Gastrocnemius medialis (tissue), 4 donors: Measurements from ENCODE around the gene ZFP92. TPM values are rescaled to one million over a fixed set of nuclear protein-coding genes. Genes with fewer than 3 reads are reported as not detected.

Experiments
- ATAC-seq, 2 donors: fragments of 150-250 bp; one replicate each; pipeline ENCODE4 v1.9.1; 2016
- DNase-seq, 2 donors: peaks; one replicate each; pipeline ENCODE4 v3.0.0-alpha.2; 2019
- H3K27ac ChIP-seq, 4 donors: fragments of 200-600 bp; sonication (generic); 1 replicate in 1 of 4; 2 replicates in 3 of 4; pipeline ENCODE4 v1.5.1; 2016 to 2018; ENCODE audit warnings: mild to moderate bottlenecking in 2 of 4, moderate library complexity in 1 of 4
- H3K27me3 ChIP-seq, 3 donors: fragments of 200-600 bp; sonication (generic) in 2 of 3; 1 replicate in 1 of 3; 2 replicates in 2 of 3; pipeline versions ENCODE4 v1.5.1 to v1.6.0; 2016 to 2019; ENCODE audit warnings: mild to moderate bottlenecking in 1 of 3, moderate library complexity in 1 of 3
- H3K36me3 ChIP-seq, 2 donors: fragments of 200-600 bp; sonication (generic) in 1 of 2; one replicate each; pipeline ENCODE4 v1.5.1; 2017 to 2018
- H3K4me1 ChIP-seq, 2 donors: fragments of 200-600 bp; sonication (generic) in 1 of 2; one replicate each; pipeline ENCODE4 v1.5.1; 2016 to 2017; ENCODE audit warnings: mild to moderate bottlenecking in 2 of 2
- H3K4me3 ChIP-seq, 4 donors: fragments of 200-600 bp; sonication (generic) in 3 of 4; 1 replicate in 1 of 4; 2 replicates in 3 of 4; pipeline ENCODE4 v1.5.1; 2016 to 2019; ENCODE audit warnings: mild to moderate bottlenecking in 2 of 4
- H3K9me3 ChIP-seq, 3 donors: fragments of 200-600 bp; sonication (generic) in 2 of 3; 1 replicate in 1 of 3; 2 replicates in 2 of 3; pipeline ENCODE4 v1.5.1; 2016 to 2019
- POLR2A ChIP-seq, 2 donors: fragments of 450-650 bp; IDR thresholded peaks; one replicate each; pipeline ENCODE4 v1.6.1; 2017; ENCODE audit warnings: antibody characterized with exemption in 2 of 2, mild to moderate bottlenecking in 2 of 2, moderate library complexity in 2 of 2
- in situ Hi-C, 4 donors: fragments of 200-750 bp; cut with MboI; loops; one replicate each; pipeline versions ENCODE4 v1.15.0 to v1.8.0; 2017; ENCODE audit warnings: low sequenced_read_pairs in 4 of 4
- intact Hi-C: fragments of 100-400 bp; cut with DNase I; formaldehyde crosslinking; loops from one replicate; pipeline ENCODE4 v1.15.1; 2023; ENCODE audit warnings: low total_unique reads
- total RNA-seq, 4 donors: library from RNA; depleted of rRNA; stranded (reverse); fragments of >200 nt; gene quantifications; one replicate each; pipeline versions ENCODE4 v1.1.0 to v1.2.3, GENCODE V29; 2016
- TF ChIP-seq, protein P1 (sequence below), 5 experiments: fragments of 450-650 bp in 3 of 5; fragments of 200-600 bp in 2 of 5; sonication (generic) in 2 of 5; IDR thresholded peaks in 4 of 5; conservative IDR thresholded peaks in 1 of 5; 1 replicate in 4 of 5; 2 replicates in 1 of 5; pipeline ENCODE4 v1.5.1; 2016 to 2019; ENCODE audit warnings: antibody characterized with exemption in 5 of 5, mild to moderate bottlenecking in 3 of 5, moderate library complexity in 3 of 5

Gene ZFP92
- total RNA-seq, 4 donors from 2014 or later = 0.05 to 0.55 (median 0.37) TPM

- TF ChIP-seq, protein P1, sequence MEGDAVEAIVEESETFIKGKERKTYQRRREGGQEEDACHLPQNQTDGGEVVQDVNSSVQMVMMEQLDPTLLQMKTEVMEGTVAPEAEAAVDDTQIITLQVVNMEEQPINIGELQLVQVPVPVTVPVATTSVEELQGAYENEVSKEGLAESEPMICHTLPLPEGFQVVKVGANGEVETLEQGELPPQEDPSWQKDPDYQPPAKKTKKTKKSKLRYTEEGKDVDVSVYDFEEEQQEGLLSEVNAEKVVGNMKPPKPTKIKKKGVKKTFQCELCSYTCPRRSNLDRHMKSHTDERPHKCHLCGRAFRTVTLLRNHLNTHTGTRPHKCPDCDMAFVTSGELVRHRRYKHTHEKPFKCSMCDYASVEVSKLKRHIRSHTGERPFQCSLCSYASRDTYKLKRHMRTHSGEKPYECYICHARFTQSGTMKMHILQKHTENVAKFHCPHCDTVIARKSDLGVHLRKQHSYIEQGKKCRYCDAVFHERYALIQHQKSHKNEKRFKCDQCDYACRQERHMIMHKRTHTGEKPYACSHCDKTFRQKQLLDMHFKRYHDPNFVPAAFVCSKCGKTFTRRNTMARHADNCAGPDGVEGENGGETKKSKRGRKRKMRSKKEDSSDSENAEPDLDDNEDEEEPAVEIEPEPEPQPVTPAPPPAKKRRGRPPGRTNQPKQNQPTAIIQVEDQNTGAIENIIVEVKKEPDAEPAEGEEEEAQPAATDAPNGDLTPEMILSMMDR (IDR thresholded peaks at IDR 0.05 in 4 of 5, conservative IDR thresholded peaks at IDR 0.05 in 1 of 5) = no peak
- no peak for TF ChIP-seq POLR2A (IDR thresholded peaks at IDR 0.05)
- DNase-seq (no peak), ATAC-seq (no peak)
- Histone ChIP-seq H3K9me3 (no peaks in the 10 kb centered on the region), H3K4me3 (no peak overlapping the region), H3K36me3 (no peaks in the 10 kb centered on the region), H3K27ac (no peak overlapping the region), H3K27me3 (peaks cover 0 to 3% (median 0%) of the 10 kb centered on the region in 3 donors), H3K4me1 (no peaks in the 10 kb centered on the region)
- intact Hi-C loops = no loop called here
- in situ Hi-C loops = no loop called here
Measured at GRCh38 chrX:153441296-153441695, 30.0 kb downstream of the ZFP92 start.

GRCh38 chrX:153441981-153442380 is 30.7 kb downstream of the ZFP92 start:
- ATAC-seq = no peak
- in situ Hi-C loops = no loop called here
- no peak for DNase-seq
- Histone ChIP-seq H3K9me3 (no peaks in the 10 kb centered on the region), H3K27me3 (peaks cover 0 to 3% (median 0%) of the 10 kb centered on the region in 3 donors), H3K36me3 (no peaks in the 10 kb centered on the region), H3K4me3 (no peak overlapping the region), H3K27ac (no peak overlapping the region), H3K4me1 (no peaks in the 10 kb centered on the region)
- TF ChIP-seq POLR2A (IDR thresholded peaks at IDR 0.05) = no peak
- TF ChIP-seq, protein P1 (IDR thresholded peaks at IDR 0.05 in 4 of 5, conservative IDR thresholded peaks at IDR 0.05 in 1 of 5) = no peak
- intact Hi-C loops = no loop called here

GRCh38 chrX:153442463-153442862 is 31.2 kb downstream of the ZFP92 start:
- DNase-seq (no peak), ATAC-seq (no peak)
- Histone ChIP-seq H3K4me1 (no peaks in the 10 kb centered on the region), H3K27ac (no peak overlapping the region), H3K9me3 (no peaks in the 10 kb centered on the region), H3K4me3 (no peak overlapping the region), H3K36me3 (no peaks in the 10 kb centered on the region), H3K27me3 (peaks cover 0 to 3% (median 0%) of the 10 kb centered on the region in 3 donors)
- intact Hi-C loops (no loop called here), in situ Hi-C loops (no loop called here)
- TF ChIP-seq, protein P1 (IDR thresholded peaks at IDR 0.05 in 4 of 5, conservative IDR thresholded peaks at IDR 0.05 in 1 of 5) = no peak
- TF ChIP-seq POLR2A (IDR thresholded peaks at IDR 0.05) = no peak

GRCh38 chrX:153443476-153444332 is 32.4 kb downstream of the ZFP92 start:
- ATAC-seq = peak in 1 of 2 donors; percentile 39
- Histone ChIP-seq H3K4me1 (no peaks in the 10 kb centered on the region), H3K4me3 (no peak overlapping the region), H3K9me3 (no peaks in the 10 kb centered on the region), H3K27ac (no peak overlapping the region), H3K27me3 (peaks cover 0 to 3% (median 0%) of the 10 kb centered on the region in 3 donors), H3K36me3 (no peaks in the 10 kb centered on the region)
- in situ Hi-C loops = no loop called here
- DNase-seq = no peak
- TF ChIP-seq POLR2A (IDR thresholded peaks at IDR 0.05) = no peak
- TF ChIP-seq, protein P1 (IDR thresholded peaks at IDR 0.05 in 4 of 5, conservative IDR thresholded peaks at IDR 0.05 in 1 of 5) = no peak
- intact Hi-C loops = no loop called here
